IgD-negative memory B cell (primary cell): Measurements from ENCODE around the gene HNRNPUL1. TPM values are rescaled to one million over a fixed set of nuclear protein-coding genes. Genes with fewer than 3 reads are reported as not detected.

Experiments
- H3K27ac Mint-ChIP-seq, 3 donors: one replicate each; pipeline ENCODE4 v1.8.0; 2020 to 2022; ENCODE audit warnings: mild to moderate bottlenecking in 3 of 3, mixed read lengths in 3 of 3, moderate library complexity in 1 of 3
- H3K27me3 Mint-ChIP-seq: one replicate; pipeline ENCODE4 v1.8.0; 2021; ENCODE audit warnings: mixed read lengths
- H3K36me3 Mint-ChIP-seq: one replicate; pipeline ENCODE4 v1.8.0; 2020; ENCODE audit warnings: mild to moderate bottlenecking, mixed read lengths
- H3K4me1 Mint-ChIP-seq, 3 donors: one replicate each; pipeline ENCODE4 v1.8.0; 2020 to 2022; ENCODE audit warnings: mixed read lengths in 3 of 3, mild to moderate bottlenecking in 1 of 3
- H3K4me3 Mint-ChIP-seq, 4 donors: one replicate each; pipeline ENCODE4 v1.8.0; 2020 to 2022; ENCODE audit warnings: mild to moderate bottlenecking in 4 of 4, mixed read lengths in 4 of 4, moderate library complexity in 3 of 4
- H3K9me3 Mint-ChIP-seq, 3 donors: one replicate each; pipeline ENCODE4 v1.8.0; 2020 to 2021; ENCODE audit warnings: mixed read lengths in 3 of 3, mild to moderate bottlenecking in 1 of 3
- polyA plus RNA-seq: library from polyadenylated mRNA; unstranded; fragments of 300-500 nt; fragmentation: Illumina TruSeq; gene quantifications from one replicate; pipeline ENCODE4 v1.2.3, GENCODE V29; 2021

The HNRNPUL1 gene
- polyA plus RNA-seq, 1 donor from 2014 or later = 80.9 TPM

- peaks cover 10% of the 10 kb centered on the region for H3K36me3 Mint-ChIP-seq
- peak overlapping the region; percentile 91 to 99 (median 97) for H3K27ac Mint-ChIP-seq
- peak overlapping the region; percentile 98 to 100 (median 98) for H3K4me3 Mint-ChIP-seq
- H3K9me3 Mint-ChIP-seq = peaks cover 0 to 3% (median 0%) of the 10 kb centered on the region in 3 donors
- peaks cover 28 to 31% (median 30%) of the 10 kb centered on the region in 3 donors for H3K4me1 Mint-ChIP-seq
- no peaks in the 10 kb centered on the region for H3K27me3 Mint-ChIP-seq
Observed at GRCh38 chr19:41351339-41352245, 87.4 kb downstream of the HNRNPUL1 start.

- Mint-ChIP-seq H3K4me1 (peaks cover 28 to 33% (median 32%) of the 10 kb centered on the region in 3 donors), H3K27me3 (no peaks in the 10 kb centered on the region), H3K9me3 (peaks cover 0 to 3% (median 0%) of the 10 kb centered on the region in 3 donors), H3K4me3 (peak overlapping the region; percentile 98 to 100 (median 98)), H3K27ac (peak overlapping the region; percentile 91 to 99 (median 97)), H3K36me3 (peaks cover 10% of the 10 kb centered on the region)
Observed at GRCh38 chr19:41352279-41352608, 88.1 kb downstream of the HNRNPUL1 start.

- peaks cover 0 to 3% (median 0%) of the 10 kb centered on the region in 3 donors for H3K9me3 Mint-ChIP-seq
- no peaks in the 10 kb centered on the region for H3K27me3 Mint-ChIP-seq
- H3K4me1 Mint-ChIP-seq = peaks cover 28 to 33% (median 33%) of the 10 kb centered on the region in 3 donors
- peak overlapping the region; percentile 91 to 99 (median 97) for H3K27ac Mint-ChIP-seq
- peak overlapping the region; percentile 98 to 100 (median 98) for H3K4me3 Mint-ChIP-seq
- H3K36me3 Mint-ChIP-seq = peaks cover 10% of the 10 kb centered on the region
Observed at GRCh38 chr19:41352609-41353465, 88.7 kb downstream of the HNRNPUL1 start.

GRCh38 chr19:41353466-41354342 is 89.5 kb downstream of the HNRNPUL1 start, which contains the start of gene TGFB1:
TSS of gene TGFB1 (minus strand) at chr19:41353922. CDS start at chr19:41353044, 878 bp downstream.
- Mint-ChIP-seq H3K36me3 (peaks cover 8% of the 10 kb centered on the region), H3K27me3 (no peaks in the 10 kb centered on the region), H3K4me1 (peaks cover 28 to 32% (median 32%) of the 10 kb centered on the region in 3 donors), H3K4me3 (peak within 1 kb of the TSS; percentile 98 to 100 (median 98)), H3K9me3 (peaks cover 0 to 3% (median 0%) of the 10 kb centered on the region in 3 donors), H3K27ac (peak within 1 kb of the TSS; percentile 91 to 99 (median 97))

GRCh38 chr19:41354343-41354953 is 90.3 kb downstream of the HNRNPUL1 start:
- Mint-ChIP-seq H3K36me3 (peaks cover 4% of the 10 kb centered on the region), H3K4me1 (peaks cover 20 to 26% (median 25%) of the 10 kb centered on the region in 3 donors), H3K9me3 (peaks cover 0 to 3% (median 0%) of the 10 kb centered on the region in 3 donors), H3K4me3 (peak overlapping the region in 2 of 4 donors; percentile 76 to 99), H3K27ac (peak overlapping the region in 2 of 3 donors; percentile 96 to 99), H3K27me3 (no peaks in the 10 kb centered on the region)

GRCh38 chr19:41355035-41355434 is 90.9 kb downstream of the HNRNPUL1 start:
- H3K27ac Mint-ChIP-seq = peak overlapping the region; percentile 7 to 99 (median 69)
- H3K4me1 Mint-ChIP-seq = peaks cover 14 to 21% (median 20%) of the 10 kb centered on the region in 3 donors
- peaks cover 0 to 3% (median 0%) of the 10 kb centered on the region in 3 donors for H3K9me3 Mint-ChIP-seq
- peak overlapping the region in 3 of 4 donors; percentile 34 to 99 (median 85) for H3K4me3 Mint-ChIP-seq
- H3K27me3 Mint-ChIP-seq = no peaks in the 10 kb centered on the region
- H3K36me3 Mint-ChIP-seq = peaks cover 4% of the 10 kb centered on the region

- Mint-ChIP-seq H3K27ac (peak overlapping the region; percentile 7 to 99 (median 69)), H3K27me3 (no peaks in the 10 kb centered on the region), H3K4me3 (peak overlapping the region in 2 of 4 donors; percentile 5 to 99), H3K9me3 (peaks cover 0 to 3% (median 0%) of the 10 kb centered on the region in 3 donors), H3K36me3 (peaks cover 4% of the 10 kb centered on the region), H3K4me1 (peaks cover 14 to 20% (median 18%) of the 10 kb centered on the region in 3 donors)
Observed at GRCh38 chr19:41355802-41356201, 91.6 kb downstream of the HNRNPUL1 start.

GRCh38 chr19:41356984-41357739 is 93.0 kb downstream of the HNRNPUL1 start:
- Mint-ChIP-seq H3K27ac (peak overlapping the region; percentile 2 to 99 (median 35)), H3K4me3 (peak overlapping the region in 2 of 4 donors; percentile 49 to 54), H3K9me3 (no peaks in the 10 kb centered on the region), H3K27me3 (no peaks in the 10 kb centered on the region), H3K36me3 (peaks cover 3% of the 10 kb centered on the region), H3K4me1 (peaks cover 14 to 19% (median 15%) of the 10 kb centered on the region in 3 donors)

Other genes starting within 250 kb of the HNRNPUL1 start
- not detected for gene CYP2A13, start 175.9 kb upstream of the HNRNPUL1 start, polyA plus RNA-seq
- gene CYP2F1, start 149.9 kb upstream of the HNRNPUL1 start, polyA plus RNA-seq = not detected
- gene CYP2S1, start 71.2 kb upstream of the HNRNPUL1 start, polyA plus RNA-seq = not detected
- gene AXL, start 45.1 kb upstream of the HNRNPUL1 start, polyA plus RNA-seq = 0.06 TPM
- 34.5 TPM for gene CCDC97, start 45.8 kb downstream of the HNRNPUL1 start, polyA plus RNA-seq
- 49.3 TPM for gene TGFB1, start 89.5 kb downstream of the HNRNPUL1 start, polyA plus RNA-seq
- gene B9D2, start 99.8 kb downstream of the HNRNPUL1 start, polyA plus RNA-seq = 10.5 TPM
- 1.8 TPM for gene TMEM91, start 112.2 kb downstream of the HNRNPUL1 start, polyA plus RNA-seq
- gene EXOSC5, start 133.0 kb downstream of the HNRNPUL1 start, polyA plus RNA-seq = 75.1 TPM
- 63.4 TPM for gene BCKDHA, start 133.4 kb downstream of the HNRNPUL1 start, polyA plus RNA-seq
- 0.59 TPM for gene B3GNT8, start 163.0 kb downstream of the HNRNPUL1 start, polyA plus RNA-seq
- gene DMAC2, start 175.5 kb downstream of the HNRNPUL1 start, polyA plus RNA-seq = 47.0 TPM
- gene ERICH4, start 178.8 kb downstream of the HNRNPUL1 start, polyA plus RNA-seq = not detected